Caco-2 (cell line): ENCODE results near the gene HLA-G. TPM values are rescaled to one million over a fixed set of nuclear protein-coding genes. Genes with fewer than 3 reads are reported as not detected.

ENCODE experiments used
- BruUV-seq: library from RNA; stranded (reverse); fragments of 400-500 nt; replicated peaks from 2 replicates; lab custom pipeline; 2021; lab: Mats Ljungman, UMichigan
- CTCF ChIA-PET: fragments of 300-600 bp; sonication (Branson Sonifier 250); formaldehyde crosslinking; loops from one replicate; lab custom pipeline; 2022; ENCODE audit warnings: antibody characterized with exemption; lab: Charles Lee
- POLR2A ChIA-PET: fragments of 300-600 bp; sonication (Branson Sonifier 250); formaldehyde crosslinking; loops from one replicate; lab custom pipeline; 2022; ENCODE audit warnings: antibody characterized with exemption; lab: Charles Lee
- DNase-seq, 2 experiments: peaks; one replicate each; pipeline versions ENCODE4 v3.0.0 to v3.0.0-alpha.2; 2020 to 2022
- H3K27me3 ChIP-seq: replicated peaks from 2 replicates; pipeline ENCODE4 v1.6.0; 2011; ENCODE audit warnings: low read length; ENCODE audit not compliant: control insufficient read depth, insufficient read depth
- H3K36me3 ChIP-seq: 2 replicates; pipeline ENCODE4 v1.5.1; 2011; ENCODE audit warnings: low read length; ENCODE audit not compliant: control insufficient read depth, insufficient read depth
- H3K4me1 ChIP-seq: fragments of 250-450 bp; sonication (Bioruptor Pico); 2 replicates; pipeline ENCODE4 v1.5.1; 2020; ENCODE audit warnings: mild to moderate bottlenecking
- H3K4me3 ChIP-seq: 2 replicates; pipeline ENCODE4 v1.5.1; 2011; ENCODE audit warnings: low read depth, mild to moderate bottlenecking, control low read depth, low read length
- H3K9me3 ChIP-seq: fragments of 250-450 bp; sonication (Bioruptor Pico); 2 replicates; pipeline ENCODE4 v1.5.1; 2020; ENCODE audit warnings: mild to moderate bottlenecking, moderate library complexity
- H3K27ac Mint-ChIP-seq: one replicate; pipeline ENCODE4 v1.8.0; 2022; ENCODE audit warnings: mixed read lengths; ENCODE audit not compliant: unreplicated experiment
- H3K27me3 Mint-ChIP-seq: one replicate; pipeline ENCODE4 v1.8.0; 2022; ENCODE audit warnings: mixed read lengths; ENCODE audit not compliant: insufficient read depth, unreplicated experiment
- H3K36me3 Mint-ChIP-seq: one replicate; pipeline ENCODE4 v1.8.0; 2022; ENCODE audit warnings: mild to moderate bottlenecking, mixed read lengths; ENCODE audit not compliant: insufficient read depth, unreplicated experiment
- H3K4me1 Mint-ChIP-seq: one replicate; pipeline ENCODE4 v1.8.0; 2022; ENCODE audit warnings: low read depth, mixed read lengths; ENCODE audit not compliant: unreplicated experiment
- H3K4me3 Mint-ChIP-seq: one replicate; pipeline ENCODE4 v1.8.0; 2022; ENCODE audit warnings: mild to moderate bottlenecking, moderate library complexity, mixed read lengths; ENCODE audit not compliant: unreplicated experiment
- H3K9me3 Mint-ChIP-seq: one replicate; pipeline ENCODE4 v1.8.0; 2022; ENCODE audit warnings: mixed read lengths; ENCODE audit not compliant: unreplicated experiment
- CTCF ChIP-seq, 2 experiments: fragments of 200-600 bp in 1 of 2; IDR thresholded peaks; 1 replicate in 1 of 2; 2 replicates in 1 of 2; pipeline versions ENCODE4 v1.5.1 to v1.8.0; 2011 to 2022; ENCODE audit warnings: antibody characterized with exemption in 1 of 2, control low read depth in 1 of 2, inconsistent platforms in 1 of 2, low read depth in 1 of 2, low read length in 1 of 2, mild to moderate bottlenecking in 1 of 2, moderate library complexity in 1 of 2; ENCODE audit not compliant: insufficient read depth in 1 of 2, severe bottlenecking in 1 of 2, unreplicated experiment in 1 of 2
- intact Hi-C: fragments of 100-400 bp; cut with micrococcal nuclease; formaldehyde crosslinking; loops from one replicate; pipeline ENCODE4 v1.10.0; 2022; ENCODE audit not compliant: unreplicated experiment
- total RNA-seq: library from RNA; stranded (reverse); gene quantifications from 2 replicates; pipeline ENCODE4 v1.2.3, GENCODE V29; 2022

HLA-G gene
- total RNA-seq, 1 experiment from 2014 or later, result not detected

GRCh38 chr6:29796026-29796425, 31.6 kb upstream of the HLA-G start:
- ChIA-PET POLR2A (no interaction called here), CTCF (no interaction called here)
- peaks cover 6% of the 10 kb centered on the region; the same call in 1 of the 2 replicates for H3K4me1 ChIP-seq
- no TSS peak for BruUV-seq
- no peak overlapping the region for H3K27ac Mint-ChIP-seq
- H3K27me3 ChIP-seq, result no peaks in the 10 kb centered on the region
- H3K36me3 Mint-ChIP-seq, result no peaks in the 10 kb centered on the region
- no peak for TF ChIP-seq CTCF (IDR thresholded peaks at IDR 0.05; ENCODE audit: insufficient read depth in 1 of 2, low read depth in 1 of 2, low read length in 1 of 2, severe bottlenecking in 1 of 2, unreplicated experiment in 1 of 2)
- H3K27me3 Mint-ChIP-seq, result no peaks in the 10 kb centered on the region
- H3K9me3 Mint-ChIP-seq, result no peaks in the 10 kb centered on the region
- no peak overlapping the region for H3K4me3 ChIP-seq
- no peak for DNase-seq
- peaks cover under 1% of the 10 kb centered on the region for H3K4me1 Mint-ChIP-seq
- intact Hi-C loops, result no loop called here
- H3K4me3 Mint-ChIP-seq, result no peak overlapping the region
- H3K9me3 ChIP-seq, result no peaks in the 10 kb centered on the region
- no peaks in the 10 kb centered on the region for H3K36me3 ChIP-seq

- no peak for TF ChIP-seq CTCF (IDR thresholded peaks at IDR 0.05; ENCODE audit: insufficient read depth in 1 of 2, low read depth in 1 of 2, low read length in 1 of 2, severe bottlenecking in 1 of 2, unreplicated experiment in 1 of 2)
- Mint-ChIP-seq H3K27ac (no peak overlapping the region), H3K4me3 (no peak overlapping the region), H3K36me3 (no peaks in the 10 kb centered on the region), H3K27me3 (no peaks in the 10 kb centered on the region), H3K9me3 (no peaks in the 10 kb centered on the region), H3K4me1 (no peaks in the 10 kb centered on the region)
- POLR2A ChIA-PET, result no interaction called here
- BruUV-seq, result no TSS peak
- Histone ChIP-seq H3K4me1 (no peaks in the 10 kb centered on the region), H3K36me3 (no peaks in the 10 kb centered on the region), H3K4me3 (no peak overlapping the region), H3K9me3 (no peaks in the 10 kb centered on the region), H3K27me3 (no peaks in the 10 kb centered on the region)
- no peak for DNase-seq
- intact Hi-C loops, result no loop called here
- CTCF ChIA-PET, result no interaction called here
Observed at GRCh38 chr6:29797135-29797534, 30.5 kb upstream of the HLA-G start.

- TF ChIP-seq CTCF (IDR thresholded peaks at IDR 0.05; ENCODE audit: insufficient read depth in 1 of 2, low read depth in 1 of 2, low read length in 1 of 2, severe bottlenecking in 1 of 2, unreplicated experiment in 1 of 2), result no peak
- Mint-ChIP-seq H3K27me3 (no peaks in the 10 kb centered on the region), H3K4me3 (no peak overlapping the region), H3K4me1 (no peaks in the 10 kb centered on the region), H3K9me3 (no peaks in the 10 kb centered on the region), H3K36me3 (no peaks in the 10 kb centered on the region), H3K27ac (no peak overlapping the region)
- no TSS peak for BruUV-seq
- DNase-seq, result no peak
- intact Hi-C loops, result no loop called here
- H3K9me3 ChIP-seq, result no peaks in the 10 kb centered on the region
- H3K36me3 ChIP-seq, result no peaks in the 10 kb centered on the region
- H3K4me1 ChIP-seq, result no peaks in the 10 kb centered on the region
- CTCF ChIA-PET, result no interaction called here
- H3K4me3 ChIP-seq, result no peak overlapping the region
- no peaks in the 10 kb centered on the region for H3K27me3 ChIP-seq
- POLR2A ChIA-PET, result no interaction called here
Observed at GRCh38 chr6:29797966-29798365, 29.7 kb upstream of the HLA-G start.
